K562 (cell line): Measurements from ENCODE around the gene RPP38. TPM values are rescaled to one million over a fixed set of nuclear protein-coding genes. Genes with fewer than 3 reads are reported as not detected.
A peak's percentile ranks its signal among the peaks of the same experiment; 100 is the strongest.

Experiments
- CEBPB ChIP-seq: fragments of 450-650 bp; IDR thresholded peaks from 2 replicates; pipeline ENCODE4 v1.6.1; 2016; ENCODE audit warnings: missing genetic modification characterization, missing compliant biosample characterization
- CREB1 ChIP-seq, 2 experiments: sonication (generic) in 1 of 2; formaldehyde crosslinking in 1 of 2; IDR thresholded peaks; 2 replicates each; pipeline versions ENCODE4 v1.6.1 to v1.8.0; 2012 to 2022; ENCODE audit warnings: inconsistent platforms in 1 of 2, mild to moderate bottlenecking in 1 of 2, missing genetic modification reagents in 1 of 2, moderate library complexity in 1 of 2
- HNRNPK ChIP-seq: fragments of 200-400 bp; formaldehyde crosslinking; IDR thresholded peaks from one replicate; pipeline ENCODE4 v1.6.1; 2018; ENCODE audit warnings: mild to moderate bottlenecking, low read depth, low read length; ENCODE audit not compliant: poor library complexity, severe bottlenecking
- POLR2G ChIP-seq: fragments of 200-400 bp; formaldehyde crosslinking; IDR thresholded peaks from 2 replicates; pipeline ENCODE4 v1.6.1; 2017; ENCODE audit warnings: low read depth, mild to moderate bottlenecking, antibody characterized with exemption, low read length, moderate library complexity
- SP1 ChIP-seq: sonication (generic); formaldehyde crosslinking; IDR thresholded peaks from 2 replicates; pipeline ENCODE4 v1.8.1; 2022; ENCODE audit warnings: mild to moderate bottlenecking, missing genetic modification reagents
- STAG1 ChIP-seq: sonication (generic); formaldehyde crosslinking; IDR thresholded peaks from 2 replicates; pipeline ENCODE4 v1.5.0; 2020; ENCODE audit warnings: missing genetic modification reagents, borderline replicate concordance
- ZNF133 ChIP-seq: fragments of 250-450 bp; sonication (Bioruptor Pico); IDR thresholded peaks from 2 replicates; pipeline ENCODE4 v1.4.0; 2020; ENCODE audit warnings: mild to moderate bottlenecking
- polyA plus RNA-seq, 8 experiments: library from polyadenylated mRNA; depleted of rRNA in 4 of 8; stranded (reverse) in 5 of 8; unstranded in 3 of 8; fragments of >200 nt; fragmentation: Nextera tagmentation in 2 of 8; fragmentation: Illumina TruSeq in 1 of 8; extraction: Ambion mirVana in 2 of 8; extraction: Trizol in 1 of 8; gene quantifications; 2 replicates each; pipeline versions ENCODE4 v1.2.1 to v1.2.3, GENCODE V29; 2011 to 2014; ENCODE audit warnings: inconsistent platforms in 1 of 8, missing spikeins in 1 of 8
- total RNA-seq, 7 experiments: library from RNA; depleted of rRNA in 6 of 7; stranded (reverse); fragments of >200 nt in 6 of 7; fragmentation: Illumina TruSeq in 2 of 7; extraction: Trizol in 2 of 7; gene quantifications; 2 replicates each; pipeline versions ENCODE4 v1.2.1 to v1.2.3, GENCODE V29; 2011 to 2021; ENCODE audit warnings: low replicate concordance in 1 of 7
- TF ChIP-seq, protein P1 (sequence below): IDR thresholded peaks from 2 replicates; pipeline ENCODE4 v1.6.1; 2011; ENCODE audit warnings: borderline replicate concordance, low read depth, mild to moderate bottlenecking, moderate library complexity, low read length; ENCODE audit not compliant: insufficient read depth, poor library complexity, severe bottlenecking
- TF ChIP-seq, protein P2 (sequence below): IDR thresholded peaks from 2 replicates; pipeline ENCODE4 v1.6.1; 2012; ENCODE audit warnings: low read depth, low read length, improper control_type of control experiment, borderline replicate concordance
- TF ChIP-seq, protein P3 (sequence below): fragments of 450-650 bp; IDR thresholded peaks from 2 replicates; pipeline ENCODE4 v1.6.1; 2018; ENCODE audit not compliant: partially characterized antibody
- TF ChIP-seq, protein P4 (sequence below), 3 experiments: IDR thresholded peaks in 2 of 3; conservative IDR thresholded peaks in 1 of 3; 2 replicates each; pipeline ENCODE4 v1.5.1; 2011 to 2012; ENCODE audit warnings: low read length in 3 of 3, mild to moderate bottlenecking in 3 of 3, control low read depth in 2 of 3, improper control_type of control experiment in 1 of 3, inconsistent platforms in 1 of 3, low read depth in 1 of 3, mixed read lengths in 1 of 3, moderate library complexity in 1 of 3; ENCODE audit not compliant: insufficient read depth in 2 of 3

The RPP38 gene
- total and polyA plus RNA-seq, 9 of the 15 experiments (the other 6 are each of a cell fraction or from before 2014, with no cell fraction given), result 26.3 to 58.6 (median 33.8) TPM

DNA sequence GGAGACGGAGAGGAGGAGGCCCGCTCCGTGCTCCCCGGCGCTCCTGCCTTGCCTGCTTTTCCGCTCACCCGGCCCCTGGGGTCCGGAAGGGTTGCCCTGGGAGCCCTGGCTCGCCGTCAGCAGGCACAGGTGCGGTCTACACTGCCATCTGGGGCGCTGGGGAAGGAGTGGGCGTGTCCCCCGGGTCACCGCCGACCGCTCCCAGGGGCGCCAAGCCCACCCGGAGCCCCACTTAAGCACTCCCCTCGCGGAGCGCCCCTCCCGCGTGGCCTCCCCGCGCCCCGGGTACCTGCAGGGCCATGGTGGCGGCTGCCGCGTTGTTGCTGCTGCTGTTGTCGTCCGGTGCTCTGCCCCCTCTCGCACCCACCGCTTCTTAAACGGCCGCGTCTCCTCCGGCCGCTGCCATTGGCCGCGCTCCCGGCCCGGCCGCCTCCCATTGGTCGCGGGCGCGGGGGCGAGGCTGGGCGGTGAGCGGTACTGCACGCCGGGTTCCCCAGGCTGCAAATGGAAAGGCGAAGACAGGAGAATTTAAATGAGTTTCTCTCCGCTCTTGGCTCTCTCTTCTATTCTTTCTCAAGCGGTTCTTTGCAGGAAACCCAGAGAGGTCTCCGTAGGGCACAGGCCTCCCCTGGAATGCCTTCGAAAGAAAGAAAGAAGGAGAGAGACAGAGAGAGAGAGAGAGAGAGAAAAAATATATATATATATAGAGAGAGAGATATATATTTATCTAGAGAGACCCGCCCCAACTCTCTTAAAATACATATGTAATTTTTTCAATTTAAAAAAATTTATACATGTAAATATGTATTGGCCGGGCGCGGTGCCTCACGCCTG lies 8.5 kb upstream of the RPP38 start, which contains the start of gene ACBD7 (continued):
- no peak for TF ChIP-seq CEBPB (tag)
- no peak for TF ChIP-seq HNRNPK
- TF ChIP-seq, protein P1, sequence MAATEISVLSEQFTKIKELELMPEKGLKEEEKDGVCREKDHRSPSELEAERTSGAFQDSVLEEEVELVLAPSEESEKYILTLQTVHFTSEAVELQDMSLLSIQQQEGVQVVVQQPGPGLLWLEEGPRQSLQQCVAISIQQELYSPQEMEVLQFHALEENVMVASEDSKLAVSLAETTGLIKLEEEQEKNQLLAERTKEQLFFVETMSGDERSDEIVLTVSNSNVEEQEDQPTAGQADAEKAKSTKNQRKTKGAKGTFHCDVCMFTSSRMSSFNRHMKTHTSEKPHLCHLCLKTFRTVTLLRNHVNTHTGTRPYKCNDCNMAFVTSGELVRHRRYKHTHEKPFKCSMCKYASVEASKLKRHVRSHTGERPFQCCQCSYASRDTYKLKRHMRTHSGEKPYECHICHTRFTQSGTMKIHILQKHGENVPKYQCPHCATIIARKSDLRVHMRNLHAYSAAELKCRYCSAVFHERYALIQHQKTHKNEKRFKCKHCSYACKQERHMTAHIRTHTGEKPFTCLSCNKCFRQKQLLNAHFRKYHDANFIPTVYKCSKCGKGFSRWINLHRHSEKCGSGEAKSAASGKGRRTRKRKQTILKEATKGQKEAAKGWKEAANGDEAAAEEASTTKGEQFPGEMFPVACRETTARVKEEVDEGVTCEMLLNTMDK, result peak; percentile 17
- TF ChIP-seq SP1, result peak; percentile 73
- peak; percentile 22; the same call in 1 of the 2 replicates for TF ChIP-seq CREB1 (IDR thresholded peaks at IDR 0.05)
- no peak for TF ChIP-seq CREB1 (CRISPR knock-in tag; IDR thresholded peaks at IDR 0.05)
- TF ChIP-seq, protein P2, sequence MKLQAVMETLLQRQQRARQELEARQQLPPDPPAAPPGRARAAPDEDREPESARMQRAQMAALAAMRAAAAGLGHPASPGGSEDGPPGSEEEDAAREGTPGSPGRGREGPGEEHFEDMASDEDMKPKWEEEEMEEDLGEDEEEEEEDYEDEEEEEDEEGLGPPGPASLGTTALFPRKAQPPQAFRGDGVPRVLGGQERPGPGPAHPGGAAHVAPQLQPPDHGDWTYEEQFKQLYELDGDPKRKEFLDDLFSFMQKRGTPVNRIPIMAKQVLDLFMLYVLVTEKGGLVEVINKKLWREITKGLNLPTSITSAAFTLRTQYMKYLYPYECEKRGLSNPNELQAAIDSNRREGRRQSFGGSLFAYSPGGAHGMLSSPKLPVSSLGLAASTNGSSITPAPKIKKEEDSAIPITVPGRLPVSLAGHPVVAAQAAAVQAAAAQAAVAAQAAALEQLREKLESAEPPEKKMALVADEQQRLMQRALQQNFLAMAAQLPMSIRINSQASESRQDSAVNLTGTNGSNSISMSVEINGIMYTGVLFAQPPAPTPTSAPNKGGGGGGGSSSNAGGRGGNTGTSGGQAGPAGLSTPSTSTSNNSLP, result no peak
- TF ChIP-seq, protein P3, sequence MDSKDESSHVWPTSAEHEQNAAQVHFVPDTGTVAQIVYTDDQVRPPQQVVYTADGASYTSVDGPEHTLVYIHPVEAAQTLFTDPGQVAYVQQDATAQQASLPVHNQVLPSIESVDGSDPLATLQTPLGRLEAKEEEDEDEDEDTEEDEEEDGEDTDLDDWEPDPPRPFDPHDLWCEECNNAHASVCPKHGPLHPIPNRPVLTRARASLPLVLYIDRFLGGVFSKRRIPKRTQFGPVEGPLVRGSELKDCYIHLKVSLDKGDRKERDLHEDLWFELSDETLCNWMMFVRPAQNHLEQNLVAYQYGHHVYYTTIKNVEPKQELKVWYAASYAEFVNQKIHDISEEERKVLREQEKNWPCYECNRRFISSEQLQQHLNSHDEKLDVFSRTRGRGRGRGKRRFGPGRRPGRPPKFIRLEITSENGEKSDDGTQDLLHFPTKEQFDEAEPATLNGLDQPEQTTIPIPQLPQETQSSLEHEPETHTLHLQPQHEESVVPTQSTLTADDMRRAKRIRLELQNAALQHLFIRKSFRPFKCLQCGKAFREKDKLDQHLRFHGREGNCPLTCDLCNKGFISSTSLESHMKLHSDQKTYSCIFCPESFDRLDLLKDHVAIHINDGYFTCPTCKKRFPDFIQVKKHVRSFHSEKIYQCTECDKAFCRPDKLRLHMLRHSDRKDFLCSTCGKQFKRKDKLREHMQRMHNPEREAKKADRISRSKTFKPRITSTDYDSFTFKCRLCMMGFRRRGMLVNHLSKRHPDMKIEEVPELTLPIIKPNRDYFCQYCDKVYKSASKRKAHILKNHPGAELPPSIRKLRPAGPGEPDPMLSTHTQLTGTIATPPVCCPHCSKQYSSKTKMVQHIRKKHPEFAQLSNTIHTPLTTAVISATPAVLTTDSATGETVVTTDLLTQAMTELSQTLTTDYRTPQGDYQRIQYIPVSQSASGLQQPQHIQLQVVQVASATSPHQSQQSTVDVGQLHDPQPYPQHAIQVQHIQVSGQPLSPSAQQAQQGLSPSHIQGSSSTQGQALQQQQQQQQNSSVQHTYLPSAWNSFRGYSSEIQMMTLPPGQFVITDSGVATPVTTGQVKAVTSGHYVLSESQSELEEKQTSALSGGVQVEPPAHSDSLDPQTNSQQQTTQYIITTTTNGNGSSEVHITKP, result peak; percentile 11
- no peak for TF ChIP-seq ZNF133 (CRISPR knock-in tag)
- TF ChIP-seq STAG1 (CRISPR knock-in tag), result no peak
- peak; percentile 71 for TF ChIP-seq POLR2G
- TF ChIP-seq, protein P4, sequence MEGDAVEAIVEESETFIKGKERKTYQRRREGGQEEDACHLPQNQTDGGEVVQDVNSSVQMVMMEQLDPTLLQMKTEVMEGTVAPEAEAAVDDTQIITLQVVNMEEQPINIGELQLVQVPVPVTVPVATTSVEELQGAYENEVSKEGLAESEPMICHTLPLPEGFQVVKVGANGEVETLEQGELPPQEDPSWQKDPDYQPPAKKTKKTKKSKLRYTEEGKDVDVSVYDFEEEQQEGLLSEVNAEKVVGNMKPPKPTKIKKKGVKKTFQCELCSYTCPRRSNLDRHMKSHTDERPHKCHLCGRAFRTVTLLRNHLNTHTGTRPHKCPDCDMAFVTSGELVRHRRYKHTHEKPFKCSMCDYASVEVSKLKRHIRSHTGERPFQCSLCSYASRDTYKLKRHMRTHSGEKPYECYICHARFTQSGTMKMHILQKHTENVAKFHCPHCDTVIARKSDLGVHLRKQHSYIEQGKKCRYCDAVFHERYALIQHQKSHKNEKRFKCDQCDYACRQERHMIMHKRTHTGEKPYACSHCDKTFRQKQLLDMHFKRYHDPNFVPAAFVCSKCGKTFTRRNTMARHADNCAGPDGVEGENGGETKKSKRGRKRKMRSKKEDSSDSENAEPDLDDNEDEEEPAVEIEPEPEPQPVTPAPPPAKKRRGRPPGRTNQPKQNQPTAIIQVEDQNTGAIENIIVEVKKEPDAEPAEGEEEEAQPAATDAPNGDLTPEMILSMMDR (IDR thresholded peaks at IDR 0.05 in 2 of 3, conservative IDR thresholded peaks at IDR 0.05 in 1 of 3; ENCODE audit: insufficient read depth in 2 of 3, low read depth in 1 of 3, low read length in 3 of 3), result peak; percentile 17 to 35 (median 19); a peak in 3 of 6 replicates
